ENCODE results near the gene NR3C2.

DNA sequence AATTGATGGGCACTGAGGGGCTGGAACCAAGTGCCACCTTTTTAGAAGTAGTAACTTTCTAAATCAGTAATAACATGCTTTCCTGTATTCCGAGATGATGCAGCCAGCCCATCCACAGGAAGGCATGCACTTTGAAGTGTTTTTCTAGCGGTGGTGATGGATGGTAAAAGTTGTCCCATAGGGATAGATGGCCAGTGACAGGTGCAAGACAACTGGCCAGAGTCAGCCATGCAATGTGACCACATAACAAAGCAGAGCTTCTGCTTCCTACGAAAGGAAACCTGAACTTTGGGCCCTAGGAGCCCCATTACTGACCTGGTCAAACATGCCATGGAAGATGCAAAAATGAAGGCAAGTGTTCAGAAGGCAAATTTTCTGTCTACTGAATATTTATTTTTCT is 72.3 kb downstream of the NR3C2 start:
- TF ChIP-seq EZH2 (IDR thresholded peaks at IDR 0.05) (no peak), POLR2AphosphoS5 (IDR thresholded peaks at IDR 0.05; ENCODE audit: borderline replicate concordance, low read depth, low read length) (no peak)
